ENCODE results near the gene GZMH. TPM values are rescaled to one million over a fixed set of nuclear protein-coding genes. Genes with fewer than 3 reads are reported as not detected.

Gene GZMH
- total and polyA plus RNA-seq, 2 of the 8 experiments (the other 6 are each of a cell fraction or from before 2014, with no cell fraction given): not detected

DNA sequence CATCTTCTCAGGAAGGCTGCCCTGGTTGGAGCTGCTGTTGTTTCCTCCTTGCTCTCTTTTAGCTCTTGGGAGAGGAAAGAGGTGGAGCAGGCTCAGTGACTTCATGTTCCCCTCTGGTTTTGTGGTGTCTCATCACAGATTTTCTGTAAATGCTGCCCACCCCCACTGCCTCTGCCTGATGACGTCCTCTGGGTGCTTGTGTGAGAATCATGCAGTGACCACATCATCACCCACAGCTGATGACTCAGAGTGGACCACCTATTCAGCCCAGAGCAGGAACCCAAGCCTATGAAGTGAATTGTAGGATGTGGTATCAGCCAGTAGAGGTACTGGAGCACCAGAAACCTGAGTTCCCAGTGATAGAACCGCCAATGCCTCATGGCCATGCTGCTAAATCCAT is 24.7 kb upstream of the GZMH start, which contains the start of gene GZMB (continued):
- TF ChIP-seq JUN (IDR thresholded peaks at IDR 0.05; ENCODE audit: low read depth, low read length): no peak
- no peak for TF ChIP-seq EZH2 (IDR thresholded peaks at IDR 0.05; ENCODE audit: low read depth, low read length, severe bottlenecking)
- TF ChIP-seq KDM1A (IDR thresholded peaks at IDR 0.05; ENCODE audit: borderline replicate concordance, low read length): no peak
- no peak for TF ChIP-seq RNF2 (IDR thresholded peaks at IDR 0.05; ENCODE audit: borderline replicate concordance, low read depth, low read length, missing control alignments, poor library complexity, severe bottlenecking)
